WERI-Rb-1 (cell line): ENCODE measurements around the gene TTLL12.

ENCODE experiments used
- DNase-seq: peaks from one replicate; pipeline ENCODE4 v3.0.0-alpha.2; 2020
- H3K27ac ChIP-seq: fragments of 250-450 bp; sonication (Bioruptor Pico); 2 replicates; pipeline ENCODE4 v1.5.1; 2020; ENCODE audit warnings: mild to moderate bottlenecking, moderate library complexity
- H3K27me3 ChIP-seq: fragments of 250-450 bp; sonication (Bioruptor Pico); 2 replicates; pipeline ENCODE4 v1.5.1; 2021; ENCODE audit warnings: mild to moderate bottlenecking, low read depth, moderate library complexity; ENCODE audit not compliant: insufficient read depth, severe bottlenecking
- H3K36me3 ChIP-seq: fragments of 250-450 bp; sonication (Bioruptor Pico); 2 replicates; pipeline ENCODE4 v1.5.1; 2020; ENCODE audit warnings: mild to moderate bottlenecking, moderate library complexity
- H3K4me3 ChIP-seq: 2 replicates; pipeline ENCODE4 v1.5.1; 2011; ENCODE audit warnings: low read depth, mild to moderate bottlenecking, control low read depth, low read length
- H3K9me3 ChIP-seq: fragments of 250-450 bp; sonication (Bioruptor Pico); 2 replicates; pipeline ENCODE4 v1.5.1; 2021; ENCODE audit warnings: mild to moderate bottlenecking, moderate library complexity; ENCODE audit not compliant: severe bottlenecking
- CTCF ChIP-seq: IDR thresholded peaks from 2 replicates; pipeline ENCODE4 v1.5.1; 2011; ENCODE audit warnings: low read depth, mild to moderate bottlenecking, control low read depth, inconsistent platforms, low read length

Gene TTLL12

GRCh38 chr22:43127166-43127908 lies 59.6 kb downstream of the TTLL12 start:
- no peaks in the 10 kb centered on the region for H3K27me3 ChIP-seq
- no peak overlapping the region for H3K4me3 ChIP-seq
- H3K27ac ChIP-seq, result no peak overlapping the region
- no peak for TF ChIP-seq CTCF
- H3K9me3 ChIP-seq, result no peaks in the 10 kb centered on the region
- peaks cover 15% of the 10 kb centered on the region for H3K36me3 ChIP-seq
- no peak for DNase-seq

GRCh38 chr22:43126501-43127165 lies 60.3 kb downstream of the TTLL12 start:
- Histone ChIP-seq H3K9me3 (no peaks in the 10 kb centered on the region), H3K27ac (no peak overlapping the region), H3K36me3 (peaks cover 9% of the 10 kb centered on the region), H3K27me3 (no peaks in the 10 kb centered on the region), H3K4me3 (no peak overlapping the region)
- DNase-seq, result no peak
- no peak for TF ChIP-seq CTCF

DNA sequence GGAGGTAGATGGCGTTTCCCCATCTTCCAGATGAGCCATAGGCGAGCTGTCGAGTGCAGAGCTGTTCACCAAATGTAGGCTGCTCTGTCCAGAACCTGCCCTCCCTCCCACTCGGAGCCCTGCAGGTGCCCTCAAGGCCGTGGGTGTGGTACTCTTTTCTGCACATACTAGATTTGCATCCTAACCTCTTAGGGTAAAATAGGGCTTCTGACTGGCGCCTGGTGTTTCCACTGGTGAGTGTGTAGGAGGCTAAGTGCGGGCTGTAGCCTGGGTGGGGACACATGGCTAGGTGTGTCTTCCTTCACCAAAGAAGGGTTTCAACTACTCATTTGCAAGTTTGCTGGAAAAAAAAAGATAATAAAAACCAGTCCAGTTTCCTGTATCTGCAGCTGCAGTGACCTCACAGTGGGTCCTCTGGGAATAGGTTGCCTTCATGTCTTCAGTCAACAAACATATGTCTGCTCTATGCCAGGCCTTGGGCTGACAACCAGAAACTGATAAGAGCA lies 67.9 kb downstream of the TTLL12 start:
- no peak for TF ChIP-seq CTCF
- Histone ChIP-seq H3K4me3 (no peak overlapping the region), H3K27ac (no peak overlapping the region), H3K36me3 (no peaks in the 10 kb centered on the region), H3K9me3 (no peaks in the 10 kb centered on the region), H3K27me3 (no peaks in the 10 kb centered on the region)
- no peak for DNase-seq

DNA sequence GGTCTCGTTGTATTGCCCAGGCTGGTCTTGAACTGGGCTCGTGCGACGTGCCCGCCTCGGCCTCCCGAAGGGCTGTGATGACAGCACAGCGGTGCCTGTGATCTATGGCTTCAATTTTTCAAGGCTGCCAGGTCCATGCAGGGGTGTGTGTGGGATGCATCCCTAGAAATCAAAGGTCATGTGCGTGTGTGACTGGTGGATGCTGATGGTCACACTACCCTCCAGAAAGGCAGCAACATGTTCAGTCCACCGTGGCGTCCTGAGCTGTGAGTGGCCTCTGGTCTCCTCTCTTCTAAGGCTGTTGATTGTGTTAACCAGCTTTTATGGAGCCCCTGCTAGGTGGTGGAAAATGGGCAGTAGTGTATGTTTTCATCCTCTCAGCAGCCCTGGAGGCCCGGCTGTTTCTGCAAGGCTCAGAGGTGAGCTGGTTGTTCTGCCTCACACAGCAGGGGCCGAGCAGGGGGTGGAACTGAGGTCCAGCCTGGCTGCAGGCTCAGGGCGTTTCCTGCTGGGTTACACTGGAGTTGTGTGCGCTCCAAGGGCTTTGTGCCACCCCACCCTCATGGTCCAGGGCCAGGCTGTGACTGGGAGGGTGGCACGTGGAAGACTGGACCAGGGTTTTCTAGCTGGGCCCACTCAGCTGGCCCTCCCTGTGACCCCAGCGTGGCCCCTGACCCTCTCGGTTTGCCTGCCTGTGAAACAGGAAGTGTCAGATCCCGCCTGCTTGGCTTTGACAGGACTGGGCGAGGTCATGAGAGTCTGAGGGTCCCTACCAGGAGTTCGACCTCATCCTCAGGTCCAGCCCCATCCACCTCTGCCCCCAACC lies 68.7 kb downstream of the TTLL12 start:
- Histone ChIP-seq H3K27ac (no peak overlapping the region), H3K4me3 (no peak overlapping the region), H3K9me3 (no peaks in the 10 kb centered on the region), H3K36me3 (no peaks in the 10 kb centered on the region), H3K27me3 (no peaks in the 10 kb centered on the region)
- DNase-seq, result no peak
- TF ChIP-seq CTCF, result no peak

DNA sequence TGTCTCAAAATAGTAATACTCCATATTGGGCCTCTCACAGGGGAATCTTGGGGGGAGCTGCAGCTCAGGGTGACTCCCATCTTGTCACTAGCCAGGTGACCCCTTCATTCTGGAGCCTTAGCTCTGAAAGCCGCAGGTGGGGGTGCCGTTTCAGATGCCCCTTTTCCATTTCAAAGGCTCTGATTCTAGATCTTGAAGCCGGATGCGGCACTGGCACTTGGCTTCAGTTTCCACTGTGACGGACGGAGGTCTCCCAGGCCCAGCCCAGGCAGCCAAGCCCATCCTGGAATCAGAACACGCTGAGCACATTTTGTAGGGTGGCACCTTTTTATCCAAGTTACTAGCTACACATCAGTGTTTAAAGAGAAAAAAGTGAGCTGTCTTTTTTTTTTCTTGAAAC lies 70.0 kb downstream of the TTLL12 start:
- Histone ChIP-seq H3K27ac (no peak overlapping the region), H3K4me3 (no peak overlapping the region), H3K9me3 (no peaks in the 10 kb centered on the region), H3K27me3 (no peaks in the 10 kb centered on the region), H3K36me3 (no peaks in the 10 kb centered on the region)
- DNase-seq, result no peak
- TF ChIP-seq CTCF, result no peak
